Mesothelial cell of epicardium (in vitro differentiated cells): ENCODE results near the gene WDR11. TPM values are rescaled to one million over a fixed set of nuclear protein-coding genes. Genes with fewer than 3 reads are reported as not detected.

Source experiments
- DNase-seq, 2 experiments: peaks; one replicate each; pipeline ENCODE4 v3.0.0; 2021; ENCODE audit warnings: low spot score in 2 of 2; ENCODE audit not compliant: unreplicated experiment in 2 of 2
- H3K27ac Mint-ChIP-seq: 2 replicates; pipeline ENCODE4 v1.8.0; 2021; ENCODE audit warnings: mixed read lengths
- H3K27me3 Mint-ChIP-seq: 2 replicates; pipeline ENCODE4 v1.8.0; 2021; ENCODE audit warnings: low read depth, mixed read lengths
- H3K36me3 Mint-ChIP-seq: 2 replicates; pipeline ENCODE4 v1.8.0; 2021; ENCODE audit warnings: mixed read lengths
- H3K4me1 Mint-ChIP-seq: 2 replicates; pipeline ENCODE4 v1.8.0; 2021; ENCODE audit warnings: mixed read lengths
- H3K4me3 Mint-ChIP-seq: 2 replicates; pipeline ENCODE4 v1.8.0; 2021; ENCODE audit warnings: mild to moderate bottlenecking, moderate library complexity, mixed read lengths
- H3K9me3 Mint-ChIP-seq: 2 replicates; pipeline ENCODE4 v1.8.0; 2021; ENCODE audit warnings: mixed read lengths
- total RNA-seq: library from RNA; stranded (reverse); gene quantifications from 3 replicates; pipeline ENCODE4 v1.2.1, GENCODE V29; 2021
- TF ChIP-seq, protein P1 (sequence below): fragments of 200-600 bp; sonication (generic); IDR thresholded peaks from one replicate; pipeline ENCODE4 v1.5.0; 2021; ENCODE audit warnings: antibody characterized with exemption; ENCODE audit not compliant: unreplicated experiment

Gene WDR11
- total RNA-seq = 71.4 to 76.0 TPM (median 73.1 TPM) in 3 replicates

GRCh38 chr10:120850911-120851865 is at the start of gene WDR11:
WDR11 (plus strand) TSS chr10:120851362; CDS start chr10:120851421, 59 bp downstream.
- Mint-ChIP-seq H3K27ac (peak within 1 kb of the TSS; percentile 90), H3K36me3 (peaks cover 27% of the 10 kb centered on the region), H3K4me3 (peak within 1 kb of the TSS; percentile 86), H3K27me3 (peaks cover 3% of the 10 kb centered on the region), H3K4me1 (peaks cover 25% of the 10 kb centered on the region), H3K9me3 (peaks cover 15% of the 10 kb centered on the region)
- TF ChIP-seq, protein P1, sequence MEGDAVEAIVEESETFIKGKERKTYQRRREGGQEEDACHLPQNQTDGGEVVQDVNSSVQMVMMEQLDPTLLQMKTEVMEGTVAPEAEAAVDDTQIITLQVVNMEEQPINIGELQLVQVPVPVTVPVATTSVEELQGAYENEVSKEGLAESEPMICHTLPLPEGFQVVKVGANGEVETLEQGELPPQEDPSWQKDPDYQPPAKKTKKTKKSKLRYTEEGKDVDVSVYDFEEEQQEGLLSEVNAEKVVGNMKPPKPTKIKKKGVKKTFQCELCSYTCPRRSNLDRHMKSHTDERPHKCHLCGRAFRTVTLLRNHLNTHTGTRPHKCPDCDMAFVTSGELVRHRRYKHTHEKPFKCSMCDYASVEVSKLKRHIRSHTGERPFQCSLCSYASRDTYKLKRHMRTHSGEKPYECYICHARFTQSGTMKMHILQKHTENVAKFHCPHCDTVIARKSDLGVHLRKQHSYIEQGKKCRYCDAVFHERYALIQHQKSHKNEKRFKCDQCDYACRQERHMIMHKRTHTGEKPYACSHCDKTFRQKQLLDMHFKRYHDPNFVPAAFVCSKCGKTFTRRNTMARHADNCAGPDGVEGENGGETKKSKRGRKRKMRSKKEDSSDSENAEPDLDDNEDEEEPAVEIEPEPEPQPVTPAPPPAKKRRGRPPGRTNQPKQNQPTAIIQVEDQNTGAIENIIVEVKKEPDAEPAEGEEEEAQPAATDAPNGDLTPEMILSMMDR = no peak
- DNase-seq = peak; percentile 43 to 75

- TF ChIP-seq, protein P1 = no peak
- Mint-ChIP-seq H3K36me3 (no peaks in the 10 kb centered on the region), H3K27ac (no peak overlapping the region), H3K4me1 (no peaks in the 10 kb centered on the region), H3K9me3 (no peaks in the 10 kb centered on the region), H3K27me3 (peaks cover 25% of the 10 kb centered on the region), H3K4me3 (no peak overlapping the region)
- DNase-seq = no peak
Observed at GRCh38 chr10:120802935-120803334, 48.2 kb upstream of the WDR11 start.

- H3K27me3 Mint-ChIP-seq = peaks cover 27% of the 10 kb centered on the region
- H3K36me3 Mint-ChIP-seq = no peaks in the 10 kb centered on the region
- no peak overlapping the region for H3K4me3 Mint-ChIP-seq
- TF ChIP-seq, protein P1 = no peak
- no peak for DNase-seq
- no peak overlapping the region for H3K27ac Mint-ChIP-seq
- no peaks in the 10 kb centered on the region for H3K4me1 Mint-ChIP-seq
- no peaks in the 10 kb centered on the region for H3K9me3 Mint-ChIP-seq
Observed at GRCh38 chr10:120803972-120804371, 47.2 kb upstream of the WDR11 start.

GRCh38 chr10:120805014-120805812 is 45.9 kb upstream of the WDR11 start:
- no peaks in the 10 kb centered on the region for H3K9me3 Mint-ChIP-seq
- TF ChIP-seq, protein P1 = no peak
- H3K4me3 Mint-ChIP-seq = no peak overlapping the region
- DNase-seq = no peak
- H3K4me1 Mint-ChIP-seq = peaks cover 3% of the 10 kb centered on the region
- H3K27me3 Mint-ChIP-seq = peaks cover 24% of the 10 kb centered on the region
- no peak overlapping the region for H3K27ac Mint-ChIP-seq
- H3K36me3 Mint-ChIP-seq = no peaks in the 10 kb centered on the region

DNA sequence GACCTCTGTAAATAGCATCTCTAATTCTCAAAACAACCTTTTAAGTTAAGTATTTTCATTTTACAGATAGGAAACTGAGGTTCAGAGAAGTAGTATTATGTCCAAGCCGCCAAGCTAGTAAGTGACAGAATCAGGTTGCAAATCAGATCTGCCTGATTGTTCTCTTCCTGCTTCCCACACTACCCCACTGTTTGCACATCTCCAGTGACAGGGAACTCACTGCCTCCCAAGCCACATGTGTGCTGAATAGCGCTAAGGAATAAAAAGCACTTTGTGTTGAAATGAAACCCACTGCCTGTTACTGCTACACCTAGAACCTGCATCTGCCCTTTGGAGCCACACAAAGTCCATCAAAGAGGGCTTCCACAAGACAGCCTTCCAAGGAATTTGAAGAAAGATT is 45.1 kb upstream of the WDR11 start:
- Mint-ChIP-seq H3K27me3 (peaks cover 21% of the 10 kb centered on the region), H3K9me3 (no peaks in the 10 kb centered on the region)
- DNase-seq = no peak

More for the DNA sequence above, 45.1 kb upstream of the WDR11 start:
- no peak overlapping the region for H3K27ac Mint-ChIP-seq
- peaks cover 9% of the 10 kb centered on the region for H3K4me1 Mint-ChIP-seq
- TF ChIP-seq, protein P1 = no peak
- no peak overlapping the region for H3K4me3 Mint-ChIP-seq
- H3K36me3 Mint-ChIP-seq = no peaks in the 10 kb centered on the region
